LNCAP (cell line): ENCODE data around the gene ZBTB22.

Experiments
- TF ChIP-seq, protein P1 (sequence below): fragments of 450-650 bp; IDR thresholded peaks from 2 replicates; pipeline ENCODE4 v1.5.1; 2017; ENCODE audit warnings: mild to moderate bottlenecking

Gene ZBTB22

DNA sequence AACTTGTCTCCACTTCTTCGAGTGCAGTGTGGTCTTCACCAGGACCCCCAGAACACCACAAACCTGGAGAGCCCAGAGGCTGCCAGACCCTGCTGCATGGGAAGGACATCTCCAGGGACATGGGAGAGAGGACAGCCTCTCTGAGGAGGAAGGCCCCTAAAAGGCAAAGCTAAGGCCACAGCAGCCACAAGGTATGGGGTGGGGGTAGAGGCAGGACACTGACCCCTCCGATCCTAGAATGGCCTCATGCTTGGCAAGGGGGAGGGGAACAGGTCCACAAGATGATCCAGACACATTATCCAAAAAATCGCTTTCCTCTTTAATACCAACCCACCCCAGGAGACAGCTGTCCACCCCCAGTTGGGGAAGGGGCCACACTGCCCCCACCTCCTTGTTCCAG, 38.7 kb downstream of the ZBTB22 start:
- TF ChIP-seq, protein P1, sequence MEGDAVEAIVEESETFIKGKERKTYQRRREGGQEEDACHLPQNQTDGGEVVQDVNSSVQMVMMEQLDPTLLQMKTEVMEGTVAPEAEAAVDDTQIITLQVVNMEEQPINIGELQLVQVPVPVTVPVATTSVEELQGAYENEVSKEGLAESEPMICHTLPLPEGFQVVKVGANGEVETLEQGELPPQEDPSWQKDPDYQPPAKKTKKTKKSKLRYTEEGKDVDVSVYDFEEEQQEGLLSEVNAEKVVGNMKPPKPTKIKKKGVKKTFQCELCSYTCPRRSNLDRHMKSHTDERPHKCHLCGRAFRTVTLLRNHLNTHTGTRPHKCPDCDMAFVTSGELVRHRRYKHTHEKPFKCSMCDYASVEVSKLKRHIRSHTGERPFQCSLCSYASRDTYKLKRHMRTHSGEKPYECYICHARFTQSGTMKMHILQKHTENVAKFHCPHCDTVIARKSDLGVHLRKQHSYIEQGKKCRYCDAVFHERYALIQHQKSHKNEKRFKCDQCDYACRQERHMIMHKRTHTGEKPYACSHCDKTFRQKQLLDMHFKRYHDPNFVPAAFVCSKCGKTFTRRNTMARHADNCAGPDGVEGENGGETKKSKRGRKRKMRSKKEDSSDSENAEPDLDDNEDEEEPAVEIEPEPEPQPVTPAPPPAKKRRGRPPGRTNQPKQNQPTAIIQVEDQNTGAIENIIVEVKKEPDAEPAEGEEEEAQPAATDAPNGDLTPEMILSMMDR = no peak

- TF ChIP-seq, protein P1 = no peak
Observed at GRCh38 chr6:33278392-33278741, 39.2 kb downstream of the ZBTB22 start.

DNA sequence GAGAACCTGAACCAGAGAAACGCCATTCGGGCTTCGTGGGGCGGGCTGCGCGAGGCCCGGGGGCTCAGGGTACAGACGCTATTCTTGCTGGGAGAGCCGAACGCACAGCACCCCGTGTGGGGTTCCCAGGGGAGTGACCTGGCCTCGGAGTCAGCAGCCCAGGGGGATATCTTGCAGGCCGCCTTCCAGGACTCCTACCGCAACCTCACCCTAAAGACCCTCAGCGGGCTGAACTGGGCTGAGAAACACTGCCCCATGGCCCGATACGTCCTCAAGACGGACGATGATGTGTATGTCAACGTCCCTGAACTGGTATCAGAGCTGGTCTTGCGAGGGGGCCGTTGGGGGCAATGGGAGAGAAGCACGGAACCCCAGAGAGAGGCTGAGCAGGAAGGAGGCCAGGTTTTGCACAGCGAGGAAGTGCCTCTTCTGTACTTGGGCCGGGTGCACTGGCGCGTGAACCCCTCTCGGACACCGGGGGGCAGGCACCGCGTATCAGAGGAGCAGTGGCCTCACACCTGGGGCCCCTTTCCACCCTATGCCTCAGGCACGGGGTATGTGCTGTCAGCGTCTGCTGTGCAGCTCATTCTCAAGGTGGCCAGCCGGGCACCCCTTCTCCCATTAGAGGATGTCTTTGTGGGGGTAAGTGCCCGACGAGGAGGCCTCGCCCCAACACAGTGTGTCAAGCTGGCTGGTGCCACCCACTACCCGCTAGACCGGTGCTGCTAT, 39.7 kb downstream of the ZBTB22 start:
- TF ChIP-seq, protein P1 = no peak

GRCh38 chr6:33276864-33277662, 40.5 kb downstream of the ZBTB22 start, which contains the start of gene B3GALT4:
Gene B3GALT4, plus strand, starts transcription at chr6:33277123. Its CDS starts 297 bp downstream, at chr6:33277420.
- TF ChIP-seq, protein P1 = peak; percentile 39; the same call in 1 of the 2 replicates

GRCh38 chr6:33276581-33276863, 41.0 kb downstream of the ZBTB22 start:
- TF ChIP-seq, protein P1 = no peak

DNA sequence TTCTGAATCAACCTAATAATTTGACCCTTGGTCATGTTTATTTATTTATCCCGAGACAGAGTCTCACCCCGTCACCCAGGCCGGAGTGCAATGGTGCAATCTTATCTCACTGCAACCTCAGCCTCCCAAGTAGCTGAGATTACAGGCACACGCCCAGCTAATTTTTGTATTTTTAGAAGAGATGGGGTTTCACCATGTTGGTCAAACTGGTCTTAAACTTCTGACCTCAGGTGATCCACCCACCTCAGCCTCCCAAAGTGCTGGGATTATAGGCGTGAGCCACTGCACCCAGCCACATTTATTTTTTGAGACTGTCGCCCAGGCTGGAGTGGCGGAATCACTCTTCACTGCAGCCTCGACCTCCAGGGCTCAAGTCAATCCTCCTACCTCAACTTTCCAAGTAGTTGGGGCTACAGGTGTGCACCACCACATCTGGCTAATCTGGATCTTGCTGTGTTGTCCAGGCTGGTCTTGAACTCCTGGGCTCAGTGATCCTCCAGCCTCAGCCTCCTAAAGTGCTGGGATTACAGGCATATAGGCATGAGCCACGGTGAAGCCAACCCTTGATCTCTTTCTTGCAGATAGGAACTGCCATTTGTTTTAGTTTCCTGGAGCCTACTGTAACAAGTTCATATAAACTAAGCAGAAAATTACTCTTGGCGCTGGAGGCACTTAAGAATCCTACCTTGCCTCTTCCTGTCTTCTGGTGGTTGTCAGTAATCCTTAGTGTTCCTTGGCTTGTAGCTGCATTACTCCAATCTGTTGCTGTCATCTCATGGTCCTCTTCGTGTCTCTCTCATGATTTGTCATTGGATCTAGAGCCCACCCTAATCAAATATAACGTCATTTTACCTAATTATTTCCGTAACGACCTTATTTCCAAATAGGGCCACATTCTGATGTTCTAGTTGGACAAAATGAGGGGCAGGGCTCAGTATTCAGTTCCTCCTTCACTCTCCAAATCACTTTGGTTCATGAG, 43.3 kb downstream of the ZBTB22 start:
- TF ChIP-seq, protein P1 = no peak
